Measurements from ENCODE around the gene ARHGEF25. TPM values are rescaled to one million over a fixed set of nuclear protein-coding genes. Genes with fewer than 3 reads are reported as not detected.

The ARHGEF25 gene
- total RNA-seq, 1 donor: 23.9 TPM

DNA sequence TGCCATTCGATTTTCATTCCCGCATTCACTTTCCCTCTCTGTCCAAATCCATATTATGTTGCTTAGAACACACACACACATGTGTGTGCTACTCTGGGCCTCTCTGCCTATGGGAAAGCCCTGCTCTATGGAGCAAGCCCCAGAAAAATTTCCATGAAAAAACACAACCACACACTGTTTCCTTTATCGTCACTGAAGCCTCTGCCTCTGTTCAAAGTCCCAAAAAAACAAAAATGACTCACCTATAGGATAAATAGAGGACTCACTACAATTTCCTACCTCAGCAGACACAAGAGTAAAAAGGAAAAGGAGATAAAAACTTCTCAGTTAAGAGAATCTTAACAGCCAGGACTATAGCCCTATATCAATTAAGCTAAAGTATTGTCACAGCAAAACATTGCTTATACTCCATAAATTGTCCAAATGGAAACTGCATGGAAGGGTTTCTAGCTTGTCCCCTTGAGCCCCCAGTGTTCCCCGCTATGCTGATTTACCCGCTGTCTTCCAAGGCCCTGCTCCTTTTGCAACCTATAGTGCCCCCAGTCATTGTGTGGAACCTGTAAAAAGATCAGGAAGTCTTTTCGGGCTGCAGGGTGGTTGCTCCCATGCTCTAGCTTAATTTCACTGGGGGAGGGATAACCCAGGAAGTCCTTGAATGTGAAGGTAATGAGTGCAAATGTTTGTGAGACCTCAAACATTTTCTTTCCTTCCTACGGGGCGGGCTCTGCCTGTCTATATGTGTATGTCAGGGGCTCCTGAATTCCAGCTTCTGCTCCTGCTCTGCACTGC lies 31.4 kb upstream of the ARHGEF25 start:
- no peak for DNase-seq (ENCODE audit: insufficient read length, low spot score, missing footprints)
- Histone ChIP-seq H3K79me2 (ENCODE audit: insufficient read depth, low read length) (no peaks in the 10 kb centered on the region), H3K4me1 (ENCODE audit: insufficient read depth, low read length) (no peaks in the 10 kb centered on the region), H3K4me3 (ENCODE audit: insufficient read depth, low read length) (no peak overlapping the region), H3K27ac (ENCODE audit: low read depth, low read length) (no peak overlapping the region), H2AFZ (ENCODE audit: low read length) (no peak overlapping the region), H4K20me1 (ENCODE audit: insufficient read depth, low read length) (no peaks in the 10 kb centered on the region), H3K36me3 (ENCODE audit: insufficient read depth, low read length) (no peaks in the 10 kb centered on the region), H3K27me3 (ENCODE audit: insufficient read depth, low read length) (peaks cover 3% of the 10 kb centered on the region), H3K9me3 (ENCODE audit: low read depth, low read length) (no peaks in the 10 kb centered on the region), H3K4me2 (ENCODE audit: insufficient read depth, low read length) (no peak overlapping the region)
- TF ChIP-seq, protein P1, sequence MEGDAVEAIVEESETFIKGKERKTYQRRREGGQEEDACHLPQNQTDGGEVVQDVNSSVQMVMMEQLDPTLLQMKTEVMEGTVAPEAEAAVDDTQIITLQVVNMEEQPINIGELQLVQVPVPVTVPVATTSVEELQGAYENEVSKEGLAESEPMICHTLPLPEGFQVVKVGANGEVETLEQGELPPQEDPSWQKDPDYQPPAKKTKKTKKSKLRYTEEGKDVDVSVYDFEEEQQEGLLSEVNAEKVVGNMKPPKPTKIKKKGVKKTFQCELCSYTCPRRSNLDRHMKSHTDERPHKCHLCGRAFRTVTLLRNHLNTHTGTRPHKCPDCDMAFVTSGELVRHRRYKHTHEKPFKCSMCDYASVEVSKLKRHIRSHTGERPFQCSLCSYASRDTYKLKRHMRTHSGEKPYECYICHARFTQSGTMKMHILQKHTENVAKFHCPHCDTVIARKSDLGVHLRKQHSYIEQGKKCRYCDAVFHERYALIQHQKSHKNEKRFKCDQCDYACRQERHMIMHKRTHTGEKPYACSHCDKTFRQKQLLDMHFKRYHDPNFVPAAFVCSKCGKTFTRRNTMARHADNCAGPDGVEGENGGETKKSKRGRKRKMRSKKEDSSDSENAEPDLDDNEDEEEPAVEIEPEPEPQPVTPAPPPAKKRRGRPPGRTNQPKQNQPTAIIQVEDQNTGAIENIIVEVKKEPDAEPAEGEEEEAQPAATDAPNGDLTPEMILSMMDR (IDR thresholded peaks at IDR 0.05; ENCODE audit: extremely low read depth, low read depth, low read length): no peak

DNA sequence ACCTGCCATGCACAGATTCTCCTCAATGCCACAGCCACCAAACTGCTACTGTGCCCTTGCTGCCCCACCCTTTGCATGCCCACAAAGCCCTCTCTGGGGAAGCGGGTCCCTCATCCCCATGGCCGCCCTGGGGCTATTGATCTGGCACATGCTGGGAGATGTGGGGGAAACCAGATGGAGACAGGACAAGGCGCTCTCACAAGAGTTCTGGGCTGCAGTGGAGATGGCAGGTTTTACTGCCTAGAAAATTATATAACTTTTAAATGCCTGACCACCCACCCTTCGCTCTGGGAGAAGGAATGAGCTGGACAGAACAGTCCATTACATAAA lies 30.8 kb upstream of the ARHGEF25 start:
- H3K27me3 ChIP-seq (ENCODE audit: insufficient read depth, low read length): peaks cover 9% of the 10 kb centered on the region
- H3K79me2 ChIP-seq (ENCODE audit: insufficient read depth, low read length): no peaks in the 10 kb centered on the region
- H3K4me3 ChIP-seq (ENCODE audit: insufficient read depth, low read length): no peak overlapping the region
- H3K9me3 ChIP-seq (ENCODE audit: low read depth, low read length): no peaks in the 10 kb centered on the region
- no peak overlapping the region for H2AFZ ChIP-seq (ENCODE audit: low read length)
- no peaks in the 10 kb centered on the region for H4K20me1 ChIP-seq (ENCODE audit: insufficient read depth, low read length)
- no peaks in the 10 kb centered on the region for H3K4me1 ChIP-seq (ENCODE audit: insufficient read depth, low read length)
- TF ChIP-seq, protein P1 (IDR thresholded peaks at IDR 0.05; ENCODE audit: extremely low read depth, low read depth, low read length): no peak
- no peak overlapping the region for H3K4me2 ChIP-seq (ENCODE audit: insufficient read depth, low read length)
- H3K36me3 ChIP-seq (ENCODE audit: insufficient read depth, low read length): no peaks in the 10 kb centered on the region
- no peak overlapping the region for H3K27ac ChIP-seq (ENCODE audit: low read depth, low read length)
- no peak for DNase-seq (ENCODE audit: insufficient read length, low spot score, missing footprints)

DNA sequence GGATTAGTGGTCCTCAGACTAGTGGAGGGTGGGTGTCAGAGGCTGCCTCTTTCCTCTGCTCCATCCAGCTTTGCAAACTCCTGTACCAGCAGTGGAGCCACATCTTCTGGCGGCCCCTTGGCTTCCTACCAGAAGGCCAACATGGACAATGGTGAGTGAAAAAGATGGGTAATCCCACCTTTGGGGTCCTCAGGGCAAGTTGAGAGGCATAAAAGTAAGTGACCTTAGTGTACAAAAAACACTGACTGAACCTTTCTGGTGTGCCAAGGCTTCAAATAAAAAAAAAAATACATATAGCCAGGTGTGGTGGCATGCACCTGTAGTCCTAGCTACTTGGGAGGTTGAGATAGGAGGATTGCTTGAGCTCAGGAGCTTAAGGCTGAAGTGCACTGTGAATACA lies 29.4 kb upstream of the ARHGEF25 start:
- H3K27ac ChIP-seq (ENCODE audit: low read depth, low read length): no peak overlapping the region
- H2AFZ ChIP-seq (ENCODE audit: low read length): no peak overlapping the region
- H3K4me3 ChIP-seq (ENCODE audit: insufficient read depth, low read length): no peak overlapping the region
- no peaks in the 10 kb centered on the region for H3K9me3 ChIP-seq (ENCODE audit: low read depth, low read length)
- peaks cover 18% of the 10 kb centered on the region for H3K27me3 ChIP-seq (ENCODE audit: insufficient read depth, low read length)
- no peaks in the 10 kb centered on the region for H3K4me1 ChIP-seq (ENCODE audit: insufficient read depth, low read length)
- no peak for DNase-seq (ENCODE audit: insufficient read length, low spot score, missing footprints)
- no peaks in the 10 kb centered on the region for H3K79me2 ChIP-seq (ENCODE audit: insufficient read depth, low read length)
- H3K4me2 ChIP-seq (ENCODE audit: insufficient read depth, low read length): no peak overlapping the region
- TF ChIP-seq, protein P1 (IDR thresholded peaks at IDR 0.05; ENCODE audit: extremely low read depth, low read depth, low read length): no peak
- no peaks in the 10 kb centered on the region for H3K36me3 ChIP-seq (ENCODE audit: insufficient read depth, low read length)
- no peaks in the 10 kb centered on the region for H4K20me1 ChIP-seq (ENCODE audit: insufficient read depth, low read length)

DNA sequence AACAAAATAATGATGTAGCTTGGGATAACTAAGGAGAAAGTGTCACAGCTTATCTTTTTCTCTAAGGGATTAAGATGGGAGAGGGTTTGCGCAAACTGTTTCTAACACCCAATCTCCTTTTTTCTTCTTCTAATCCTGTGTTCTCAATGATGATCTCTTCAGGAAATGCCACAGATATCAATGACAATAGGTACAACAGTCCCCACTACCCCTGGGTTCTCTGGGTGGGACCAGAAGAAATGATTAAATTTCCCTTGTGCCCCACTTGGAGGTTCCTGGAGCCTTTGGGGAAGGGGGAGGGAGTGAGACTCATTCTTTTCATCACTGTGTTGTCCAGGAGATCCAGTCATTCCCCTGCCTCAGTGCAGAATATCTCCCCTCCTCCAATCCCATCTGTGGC lies 28.8 kb upstream of the ARHGEF25 start:
- Histone ChIP-seq H3K4me3 (ENCODE audit: insufficient read depth, low read length) (no peak overlapping the region), H3K27me3 (ENCODE audit: insufficient read depth, low read length) (peaks cover 24% of the 10 kb centered on the region), H3K79me2 (ENCODE audit: insufficient read depth, low read length) (no peaks in the 10 kb centered on the region), H3K27ac (ENCODE audit: low read depth, low read length) (no peak overlapping the region), H3K4me2 (ENCODE audit: insufficient read depth, low read length) (no peak overlapping the region), H4K20me1 (ENCODE audit: insufficient read depth, low read length) (no peaks in the 10 kb centered on the region), H3K4me1 (ENCODE audit: insufficient read depth, low read length) (no peaks in the 10 kb centered on the region), H2AFZ (ENCODE audit: low read length) (no peak overlapping the region), H3K9me3 (ENCODE audit: low read depth, low read length) (no peaks in the 10 kb centered on the region), H3K36me3 (ENCODE audit: insufficient read depth, low read length) (no peaks in the 10 kb centered on the region)
- TF ChIP-seq, protein P1 (IDR thresholded peaks at IDR 0.05; ENCODE audit: extremely low read depth, low read depth, low read length): no peak
- no peak for DNase-seq (ENCODE audit: insufficient read length, low spot score, missing footprints)

Measured in osteoblast (primary cell).